ENCODE measurements around the gene ACSBG1.

ACSBG1 gene

DNA sequence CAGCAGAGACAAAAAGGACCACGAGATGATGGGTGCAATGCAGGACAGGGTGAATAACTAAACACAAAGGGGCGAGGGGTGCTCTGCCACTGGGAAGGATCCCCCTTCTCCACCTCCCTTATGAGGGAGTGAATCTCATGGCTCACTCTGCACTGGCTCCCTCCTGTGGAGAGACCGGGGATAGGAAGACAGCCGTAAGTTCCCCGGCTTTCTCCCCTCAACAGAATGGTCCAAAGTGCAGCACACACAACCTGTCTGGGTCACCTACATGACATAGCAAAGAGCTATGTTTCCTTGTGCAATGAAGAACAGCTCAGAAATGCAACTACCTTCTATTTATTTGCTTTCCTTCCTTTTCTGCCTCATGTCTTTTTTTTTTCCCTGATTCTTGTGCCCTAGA lies 7.8 kb upstream of the ACSBG1 start:
- no peak overlapping the region for H3K4me3 Mint-ChIP-seq
- no peak overlapping the region for H3K27ac Mint-ChIP-seq
- no peaks in the 10 kb centered on the region for H3K27me3 Mint-ChIP-seq
- H3K9me3 Mint-ChIP-seq, result no peaks in the 10 kb centered on the region
- no peaks in the 10 kb centered on the region for H3K4me1 Mint-ChIP-seq (ENCODE audit: low read depth)
- no peaks in the 10 kb centered on the region for H3K36me3 Mint-ChIP-seq (ENCODE audit: low read depth)

DNA sequence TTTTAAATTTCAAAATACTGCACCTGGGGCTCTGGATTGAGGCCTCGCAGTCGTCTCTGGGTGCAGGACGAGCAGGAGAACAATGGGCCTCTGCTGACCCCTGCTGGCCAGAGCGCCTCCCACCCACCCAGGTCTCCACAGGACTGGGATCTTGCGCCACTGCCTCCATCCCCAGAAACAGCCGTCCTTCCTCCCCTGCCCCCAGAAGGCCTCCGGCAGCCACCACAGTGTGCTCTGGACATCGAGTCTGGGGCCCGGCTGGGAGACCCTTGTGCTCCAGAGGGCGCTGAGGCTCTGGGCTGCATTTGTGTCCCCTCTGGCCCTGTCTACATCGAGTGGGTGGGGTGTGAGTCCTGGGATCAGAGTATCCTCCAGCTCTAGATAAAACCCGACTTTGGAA lies 6.7 kb upstream of the ACSBG1 start:
- no peaks in the 10 kb centered on the region for H3K36me3 Mint-ChIP-seq (ENCODE audit: low read depth)
- H3K27me3 Mint-ChIP-seq, result no peaks in the 10 kb centered on the region
- no peaks in the 10 kb centered on the region for H3K4me1 Mint-ChIP-seq (ENCODE audit: low read depth)
- H3K4me3 Mint-ChIP-seq, result no peak overlapping the region
- no peak overlapping the region for H3K27ac Mint-ChIP-seq
- H3K9me3 Mint-ChIP-seq, result no peaks in the 10 kb centered on the region

DNA sequence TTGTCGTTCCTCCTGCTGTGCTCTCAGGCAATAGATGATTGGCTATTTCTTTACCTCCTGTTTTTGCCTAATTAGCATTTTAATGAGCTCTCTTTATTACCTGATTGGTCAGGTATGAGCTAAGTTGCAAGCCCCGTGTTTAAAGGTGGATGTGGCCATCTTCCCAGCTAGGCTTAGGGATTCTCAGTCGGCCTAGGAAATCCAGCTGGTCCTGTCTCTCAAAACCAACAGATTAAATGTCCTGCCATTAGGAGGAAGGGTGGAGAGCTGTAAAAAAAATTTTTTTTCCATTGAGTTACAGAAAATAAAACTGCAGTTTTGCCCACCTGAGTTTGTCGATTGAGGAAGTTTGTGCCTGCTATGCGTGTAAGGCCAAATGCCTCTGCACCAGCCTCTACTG lies 5.4 kb upstream of the ACSBG1 start:
- H3K4me1 Mint-ChIP-seq (ENCODE audit: low read depth), result peaks cover under 1% of the 10 kb centered on the region
- H3K9me3 Mint-ChIP-seq, result no peaks in the 10 kb centered on the region
- H3K27ac Mint-ChIP-seq, result no peak overlapping the region
- no peaks in the 10 kb centered on the region for H3K27me3 Mint-ChIP-seq
- no peaks in the 10 kb centered on the region for H3K36me3 Mint-ChIP-seq (ENCODE audit: low read depth)
- no peak overlapping the region for H3K4me3 Mint-ChIP-seq

DNA sequence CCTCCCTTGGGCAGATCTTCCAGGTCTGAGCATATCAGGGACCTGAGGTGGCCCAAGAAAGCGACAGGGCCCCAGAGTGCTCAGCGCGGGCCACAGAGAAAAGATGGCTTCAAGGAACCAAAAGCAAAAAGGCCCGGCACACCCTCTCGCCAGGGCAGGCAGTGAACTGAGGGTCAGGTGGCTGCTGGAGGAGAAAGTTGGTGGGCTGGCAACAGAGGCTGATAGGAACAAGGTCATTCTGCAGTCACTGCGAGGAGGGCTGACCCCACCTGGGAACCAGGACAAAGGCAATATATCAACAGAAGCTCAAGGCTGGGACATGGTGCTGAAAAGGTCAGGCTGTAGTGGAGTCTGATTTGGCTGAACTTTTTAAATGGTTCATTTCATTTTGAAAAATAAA lies 2.8 kb upstream of the ACSBG1 start:
- Mint-ChIP-seq H3K4me1 (ENCODE audit: low read depth) (peaks cover 4% of the 10 kb centered on the region), H3K4me3 (no peak overlapping the region)

DNA sequence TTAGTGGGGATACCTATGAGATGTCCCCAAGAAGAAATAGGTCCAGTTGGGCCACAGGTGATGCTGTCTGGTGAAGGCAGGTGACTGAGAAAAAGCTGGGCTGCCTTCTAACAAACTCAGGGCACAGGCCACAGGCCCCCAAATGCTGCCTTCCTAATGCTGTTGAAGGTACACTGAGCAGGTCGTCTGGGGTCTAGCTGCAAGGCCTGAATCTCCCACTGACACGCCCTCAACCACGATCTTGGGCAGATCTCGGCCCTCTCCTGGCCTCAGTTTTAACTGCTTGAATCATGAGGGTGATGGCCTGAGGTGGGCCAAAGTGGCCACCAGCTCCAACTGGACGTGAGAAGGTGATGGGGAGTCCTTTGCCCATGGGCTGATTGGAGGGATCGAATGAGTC lies 2.1 kb upstream of the ACSBG1 start:
- H3K9me3 Mint-ChIP-seq, result no peaks in the 10 kb centered on the region
- no peak overlapping the region for H3K4me3 Mint-ChIP-seq
- H3K27me3 Mint-ChIP-seq, result no peaks in the 10 kb centered on the region
- peaks cover 4% of the 10 kb centered on the region for H3K4me1 Mint-ChIP-seq (ENCODE audit: low read depth)
- no peaks in the 10 kb centered on the region for H3K36me3 Mint-ChIP-seq (ENCODE audit: low read depth)
- no peak overlapping the region for H3K27ac Mint-ChIP-seq

More for the DNA sequence above, 2.8 kb upstream of the ACSBG1 start:
- no peak overlapping the region for H3K27ac Mint-ChIP-seq
- no peaks in the 10 kb centered on the region for H3K9me3 Mint-ChIP-seq
- no peaks in the 10 kb centered on the region for H3K36me3 Mint-ChIP-seq (ENCODE audit: low read depth)
- H3K27me3 Mint-ChIP-seq, result no peaks in the 10 kb centered on the region

DNA sequence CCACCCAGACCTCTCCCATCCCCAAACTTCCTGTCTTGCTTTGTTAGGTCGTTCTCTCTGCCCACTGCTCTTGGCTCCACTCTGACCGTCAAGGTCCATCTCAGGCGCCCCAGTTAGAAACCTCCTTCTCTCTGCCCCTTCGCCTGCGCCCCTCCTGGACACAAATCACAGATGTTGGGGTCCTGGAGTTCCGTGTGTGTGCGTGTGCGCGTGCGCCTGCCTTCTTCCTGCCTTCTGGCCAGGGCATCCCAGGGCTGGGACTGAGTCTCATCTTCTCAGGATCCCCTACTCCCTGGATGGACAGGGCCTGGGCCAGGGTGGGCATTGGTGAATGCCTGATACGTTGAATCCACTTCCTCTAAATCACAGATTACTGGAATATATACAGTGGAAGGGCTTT lies 869 bp downstream of the ACSBG1 start:
- Mint-ChIP-seq H3K27me3 (no peaks in the 10 kb centered on the region), H3K9me3 (no peaks in the 10 kb centered on the region), H3K4me1 (ENCODE audit: low read depth) (peaks cover 4% of the 10 kb centered on the region), H3K36me3 (ENCODE audit: low read depth) (no peaks in the 10 kb centered on the region), H3K4me3 (no peak overlapping the region), H3K27ac (no peak overlapping the region)

DNA sequence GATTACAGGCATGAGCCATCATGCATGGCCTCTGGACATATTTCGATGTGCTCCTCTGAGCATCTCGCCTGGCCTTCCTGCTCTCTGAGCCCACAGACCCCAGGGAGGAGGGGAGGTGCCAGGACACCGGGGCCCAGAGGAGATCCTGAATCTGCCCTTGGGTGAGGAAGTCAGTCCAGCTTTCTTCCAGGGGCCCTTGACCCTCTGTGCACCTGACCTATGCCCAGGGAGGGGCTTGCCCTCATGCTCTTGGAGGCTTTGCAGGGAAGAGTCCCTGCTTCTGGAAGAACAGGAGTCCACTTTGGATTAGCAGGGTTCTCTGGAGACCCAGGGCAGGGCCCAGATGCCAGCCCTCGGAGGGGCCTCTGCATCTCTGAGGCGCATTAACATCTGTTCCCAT lies 1.4 kb downstream of the ACSBG1 start:
- Mint-ChIP-seq H3K9me3 (no peaks in the 10 kb centered on the region), H3K27me3 (no peaks in the 10 kb centered on the region), H3K27ac (no peak overlapping the region), H3K36me3 (ENCODE audit: low read depth) (no peaks in the 10 kb centered on the region), H3K4me3 (no peak overlapping the region), H3K4me1 (ENCODE audit: low read depth) (peaks cover 4% of the 10 kb centered on the region)

DNA sequence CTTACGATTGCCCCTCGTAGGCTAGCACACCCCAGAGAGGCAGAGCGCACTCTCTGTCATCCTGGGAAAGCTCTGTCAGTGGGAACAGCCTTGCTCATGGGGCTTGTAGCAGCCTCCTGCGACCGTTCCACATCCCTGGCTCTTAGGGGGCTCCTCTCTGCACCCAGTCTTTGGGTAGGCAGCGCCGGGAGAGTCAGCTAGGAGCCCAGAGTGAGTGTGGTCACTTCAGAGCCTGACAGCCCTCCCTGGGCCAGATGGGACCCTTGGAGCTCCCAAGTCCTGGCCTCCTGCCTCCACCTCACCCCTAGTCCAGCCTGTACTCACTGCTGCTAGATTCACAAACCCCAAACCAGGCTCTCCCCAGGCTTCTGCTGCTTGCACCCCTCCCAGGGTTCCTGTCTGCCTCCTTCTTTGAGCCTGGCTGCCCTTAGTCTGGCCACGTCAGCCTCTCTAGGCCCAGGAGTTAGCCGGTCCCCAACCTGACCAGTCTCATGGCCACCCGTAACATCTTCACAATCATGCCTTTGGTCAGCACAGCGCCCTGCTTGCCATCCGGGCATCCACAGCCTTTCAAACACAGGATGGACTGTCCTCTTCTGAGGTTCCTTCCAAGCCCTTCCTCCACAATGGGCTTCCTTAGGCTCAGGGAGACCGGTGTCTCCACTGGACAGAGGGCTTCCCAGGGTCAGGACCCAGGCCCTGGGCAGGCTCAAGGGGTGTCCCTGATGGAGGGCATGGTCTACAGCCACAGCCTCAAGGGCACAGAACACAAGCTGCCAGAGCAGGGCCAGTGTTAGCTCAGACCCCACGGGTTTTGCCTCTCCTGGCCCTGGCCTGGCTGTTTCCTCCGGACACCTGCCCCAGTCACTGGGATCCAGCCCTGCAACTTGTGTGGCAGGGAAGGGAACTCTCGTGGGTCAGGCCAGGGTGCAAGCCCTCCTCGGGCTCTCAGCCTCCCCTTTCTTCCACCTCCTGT lies 4.6 kb downstream of the ACSBG1 start:
- peaks cover 6% of the 10 kb centered on the region for H3K4me1 Mint-ChIP-seq (ENCODE audit: low read depth)
- no peaks in the 10 kb centered on the region for H3K27me3 Mint-ChIP-seq
- H3K9me3 Mint-ChIP-seq, result no peaks in the 10 kb centered on the region
- H3K4me3 Mint-ChIP-seq, result no peak overlapping the region
- no peak overlapping the region for H3K27ac Mint-ChIP-seq
- no peaks in the 10 kb centered on the region for H3K36me3 Mint-ChIP-seq (ENCODE audit: low read depth)

DNA sequence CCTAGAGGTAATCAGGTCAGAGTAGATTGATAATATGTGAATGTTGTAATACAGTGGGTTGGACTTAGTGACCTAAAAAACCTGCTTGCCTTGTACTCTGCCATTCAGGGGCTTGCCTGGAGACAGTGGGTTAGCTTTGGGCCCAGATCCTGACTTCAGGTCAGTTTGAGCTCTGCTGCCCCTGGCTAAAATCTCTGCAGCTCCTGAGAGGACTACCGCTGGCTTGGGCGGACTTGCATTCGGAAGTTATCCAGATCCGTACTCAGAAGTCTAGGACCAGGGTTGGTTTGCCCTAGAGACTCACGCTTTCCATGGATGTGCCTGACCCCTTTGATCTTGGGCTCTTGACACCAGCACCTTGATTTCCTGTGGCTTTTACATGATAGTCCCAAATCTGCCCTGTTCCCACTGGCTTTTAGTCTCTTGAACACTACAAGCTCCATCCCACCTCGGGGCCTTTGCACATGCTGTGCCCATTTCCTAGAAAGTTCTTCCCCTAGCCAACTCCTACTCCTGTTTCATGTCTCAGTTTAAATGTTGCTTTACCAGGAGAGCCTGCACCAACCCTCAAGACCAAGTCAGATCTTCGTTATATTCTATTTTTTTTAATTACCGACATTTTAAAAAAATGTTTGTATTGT lies 5.9 kb downstream of the ACSBG1 start:
- peaks cover 9% of the 10 kb centered on the region for H3K4me1 Mint-ChIP-seq (ENCODE audit: low read depth)
- no peaks in the 10 kb centered on the region for H3K9me3 Mint-ChIP-seq
- no peaks in the 10 kb centered on the region for H3K27me3 Mint-ChIP-seq
- H3K4me3 Mint-ChIP-seq, result no peak overlapping the region
- no peak overlapping the region for H3K27ac Mint-ChIP-seq
- no peaks in the 10 kb centered on the region for H3K36me3 Mint-ChIP-seq (ENCODE audit: low read depth)

DNA sequence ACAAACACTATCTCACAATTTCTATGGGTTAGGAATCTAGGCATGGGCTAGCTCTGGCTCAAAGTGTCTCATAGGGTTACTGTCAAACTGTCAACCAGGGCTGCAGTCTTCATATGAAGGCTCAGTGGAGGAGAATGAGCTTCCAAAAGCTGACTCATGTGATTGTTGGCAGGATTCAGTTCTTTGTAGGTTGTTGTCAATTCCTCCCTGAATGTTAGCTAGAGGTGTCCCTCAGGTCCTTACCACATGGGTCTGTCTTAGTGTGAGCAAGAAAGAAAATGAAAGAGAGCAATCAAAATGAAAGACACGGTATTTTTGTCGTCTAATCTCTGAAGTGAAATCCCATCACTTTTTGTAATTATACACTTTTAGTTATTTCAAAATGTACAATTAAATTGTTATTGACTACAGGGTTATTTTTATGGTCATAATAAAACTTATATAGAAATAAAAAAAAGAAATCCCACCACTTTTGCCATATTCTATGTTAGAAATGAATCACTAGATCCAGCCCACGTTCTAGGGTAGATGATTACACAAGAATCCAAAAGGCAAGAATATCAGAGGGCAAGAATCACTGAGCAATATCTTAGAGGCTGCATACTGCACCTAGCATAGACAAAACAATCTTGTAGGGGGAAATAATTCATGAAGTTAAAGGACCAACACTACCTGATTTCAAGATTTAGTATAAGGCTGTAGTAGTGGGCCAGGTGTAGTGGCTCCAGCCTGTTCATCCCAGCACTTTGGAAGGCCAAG lies 8.4 kb downstream of the ACSBG1 start:
- H3K36me3 Mint-ChIP-seq (ENCODE audit: low read depth), result no peaks in the 10 kb centered on the region
- no peaks in the 10 kb centered on the region for H3K9me3 Mint-ChIP-seq
- H3K4me1 Mint-ChIP-seq (ENCODE audit: low read depth), result peaks cover 9% of the 10 kb centered on the region
- no peaks in the 10 kb centered on the region for H3K27me3 Mint-ChIP-seq
- no peak overlapping the region for H3K27ac Mint-ChIP-seq
- H3K4me3 Mint-ChIP-seq, result no peak overlapping the region

DNA sequence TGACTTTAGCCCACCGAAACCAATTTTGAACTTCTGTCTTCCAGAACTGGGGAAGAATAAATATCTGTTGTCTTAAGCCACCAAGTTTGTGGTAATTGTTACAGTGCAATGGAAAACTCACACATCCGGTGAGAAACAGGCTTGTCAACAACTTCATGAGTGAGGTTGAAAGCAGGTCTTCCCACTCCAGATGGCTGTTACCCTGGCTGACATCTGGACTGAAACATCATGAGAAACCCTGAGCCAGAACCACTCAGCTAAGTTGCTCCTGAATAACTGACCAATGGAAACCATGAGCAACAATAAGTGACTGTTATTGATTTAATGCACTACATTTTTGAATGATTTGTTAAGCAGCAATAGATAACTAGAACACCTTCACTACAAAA lies 10.3 kb downstream of the ACSBG1 start:
- H3K9me3 Mint-ChIP-seq, result no peaks in the 10 kb centered on the region
- H3K27me3 Mint-ChIP-seq, result no peaks in the 10 kb centered on the region
- H3K4me3 Mint-ChIP-seq, result no peak overlapping the region
- peaks cover 9% of the 10 kb centered on the region for H3K4me1 Mint-ChIP-seq (ENCODE audit: low read depth)
- no peak overlapping the region for H3K27ac Mint-ChIP-seq
- H3K36me3 Mint-ChIP-seq (ENCODE audit: low read depth), result no peaks in the 10 kb centered on the region

DNA sequence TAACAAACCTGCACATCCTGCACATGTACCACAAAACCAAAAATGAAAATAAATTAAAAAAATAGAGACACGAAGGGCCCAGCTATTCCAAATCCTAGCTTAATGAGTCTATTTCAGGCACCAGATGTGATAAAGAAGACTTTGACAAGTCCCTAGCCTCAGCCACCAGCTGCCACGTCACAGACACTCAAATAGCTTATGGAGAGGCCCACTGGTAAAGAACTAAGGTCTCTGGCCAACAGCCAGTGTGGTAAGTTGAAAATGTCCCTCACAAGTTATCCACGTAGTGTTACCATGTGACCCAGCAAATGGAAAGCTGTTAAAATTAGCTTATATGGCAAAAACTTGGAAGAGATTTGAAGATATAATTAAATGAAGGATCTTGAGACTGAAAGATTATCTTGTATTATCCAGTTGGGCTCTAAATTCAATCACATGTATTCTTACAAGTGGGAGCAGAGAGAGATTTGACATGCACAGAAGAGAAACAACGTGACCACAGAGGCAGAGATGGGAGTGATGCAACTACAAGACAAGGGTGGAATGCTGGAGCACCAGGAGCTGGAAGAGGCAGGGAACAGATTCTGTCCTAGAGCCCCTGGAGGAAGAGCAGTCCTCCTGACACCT lies 10.9 kb downstream of the ACSBG1 start:
- H3K27ac Mint-ChIP-seq, result no peak overlapping the region
- no peaks in the 10 kb centered on the region for H3K36me3 Mint-ChIP-seq (ENCODE audit: low read depth)
- H3K4me3 Mint-ChIP-seq, result no peak overlapping the region
- H3K27me3 Mint-ChIP-seq, result no peaks in the 10 kb centered on the region
- peaks cover 9% of the 10 kb centered on the region for H3K4me1 Mint-ChIP-seq (ENCODE audit: low read depth)
- H3K9me3 Mint-ChIP-seq, result no peaks in the 10 kb centered on the region

DNA sequence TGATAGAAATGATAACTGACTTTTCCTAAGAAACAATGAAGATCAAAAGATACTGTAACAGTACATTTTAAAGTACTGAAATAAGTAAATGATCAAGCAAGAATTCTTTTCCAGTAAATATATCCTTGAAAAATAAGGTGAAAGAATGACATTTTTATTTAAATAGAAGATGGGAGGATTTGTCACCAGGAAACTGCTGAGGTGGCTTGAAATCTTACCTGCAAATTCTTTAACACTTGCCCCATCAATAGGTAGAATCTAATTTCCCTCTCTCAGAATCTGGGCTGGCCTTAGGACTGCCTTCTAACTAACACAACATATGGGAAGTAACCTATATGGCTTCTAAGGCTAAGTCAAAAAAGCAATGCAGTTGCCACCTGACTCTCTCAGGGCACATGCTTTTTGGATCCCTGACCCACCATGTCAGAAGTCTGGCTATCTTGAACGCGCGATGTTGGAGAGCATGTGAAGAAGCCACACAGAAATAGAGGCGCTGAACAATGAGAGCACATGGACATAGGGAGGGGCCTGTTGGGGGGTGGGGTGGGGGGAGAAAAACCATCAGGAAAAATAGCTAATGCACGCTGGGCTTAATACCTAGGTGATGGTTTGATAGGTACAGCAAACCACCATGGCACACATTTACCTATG lies 11.5 kb downstream of the ACSBG1 start:
- Mint-ChIP-seq H3K4me1 (ENCODE audit: low read depth) (peaks cover 9% of the 10 kb centered on the region), H3K27ac (no peak overlapping the region), H3K27me3 (no peaks in the 10 kb centered on the region), H3K9me3 (no peaks in the 10 kb centered on the region), H3K36me3 (ENCODE audit: low read depth) (no peaks in the 10 kb centered on the region), H3K4me3 (no peak overlapping the region)

DNA sequence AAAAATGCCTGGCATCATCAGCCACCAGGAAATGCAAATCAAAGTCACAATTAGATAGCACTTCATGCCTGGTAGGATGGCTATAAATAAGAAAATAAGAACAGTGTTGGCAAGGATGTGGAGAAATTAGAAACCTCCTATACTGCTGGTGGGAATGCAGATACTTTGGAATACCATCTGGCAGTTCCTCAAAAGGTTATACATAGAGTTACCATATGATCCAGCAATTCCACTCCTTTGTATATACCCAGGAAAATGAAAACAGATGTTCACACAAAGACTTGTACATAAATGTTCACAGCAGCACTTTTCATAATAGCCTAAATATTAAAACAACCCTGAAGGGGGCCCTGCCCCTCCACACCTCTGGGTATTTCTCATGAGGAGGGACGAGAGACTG lies 13.7 kb downstream of the ACSBG1 start:
- Mint-ChIP-seq H3K27ac (no peak overlapping the region), H3K4me3 (no peak overlapping the region), H3K4me1 (ENCODE audit: low read depth) (peaks cover 6% of the 10 kb centered on the region), H3K27me3 (no peaks in the 10 kb centered on the region), H3K36me3 (ENCODE audit: low read depth) (no peaks in the 10 kb centered on the region), H3K9me3 (no peaks in the 10 kb centered on the region)
